Heart left ventricle (tissue), 16 donors: ENCODE results near the gene ATM. TPM values are rescaled to one million over a fixed set of nuclear protein-coding genes. Genes with fewer than 3 reads are reported as not detected.

Experiments used
- ATAC-seq, 4 donors: fragments of 200-7000 bp; cut with Tn5 transposase; one replicate each; pipeline ENCODE4 v1.9.1; 2020 to 2022; ENCODE audit warnings: moderate library complexity in 4 of 4, mild to moderate bottlenecking in 3 of 4, moderate number of reproducible peaks in 1 of 4
- DNase-seq, 5 donors: peaks; one replicate each; pipeline ENCODE4 v3.0.0-alpha.2; 2020
- H3K27ac ChIP-seq, 12 donors: fragments of 200-600 bp; sonication (generic) in 4 of 12; one replicate each; pipeline versions ENCODE4 v1.5.0 to v1.8.0; 2016 to 2022; ENCODE audit warnings: mild to moderate bottlenecking in 2 of 12
- H3K27me3 ChIP-seq, 9 donors: fragments of 200-600 bp; sonication (generic) in 2 of 9; one replicate each; pipeline versions ENCODE4 v1.5.1 to v1.8.0; 2016 to 2022; ENCODE audit warnings: mild to moderate bottlenecking in 3 of 9
- H3K36me3 ChIP-seq, 9 donors: fragments of 200-600 bp; sonication (generic) in 2 of 9; one replicate each; pipeline versions ENCODE4 v1.5.0 to v1.8.0; 2018 to 2022; ENCODE audit warnings: mild to moderate bottlenecking in 2 of 9
- H3K4me1 ChIP-seq, 12 donors: fragments of 200-600 bp; sonication (generic) in 4 of 12; one replicate each; pipeline versions ENCODE4 v1.5.0 to v1.8.0; 2016 to 2022; ENCODE audit warnings: mild to moderate bottlenecking in 3 of 12
- H3K4me3 ChIP-seq, 12 donors: fragments of 200-600 bp; sonication (generic) in 4 of 12; one replicate each; pipeline versions ENCODE4 v1.5.0 to v1.8.0; 2017 to 2022; ENCODE audit warnings: mild to moderate bottlenecking in 9 of 12, moderate library complexity in 4 of 12
- H3K9me3 ChIP-seq, 12 donors: fragments of 200-600 bp; sonication (generic) in 4 of 12; one replicate each; pipeline versions ENCODE4 v1.5.0 to v1.8.0; 2016 to 2022; ENCODE audit warnings: mild to moderate bottlenecking in 1 of 12
- POLR2A ChIP-seq, 2 donors: fragments of 450-650 bp; IDR thresholded peaks; one replicate each; pipeline ENCODE4 v1.6.1; 2017; ENCODE audit warnings: antibody characterized with exemption in 2 of 2, mild to moderate bottlenecking in 2 of 2, moderate library complexity in 2 of 2
- WGBS, 4 donors: extraction: QIAGEN DNeasy Blood & Tissue Kit in 2 of 4; methylation state at CpG; one replicate each; pipeline versions ENCODE4 v1.1.5 to v1.1.7; 2013 to 2018; 5-methylcytosine and 5-hydroxymethylcytosine counted together
- intact Hi-C, 10 donors: fragments of 100-400 bp; cut with DNase I; formaldehyde crosslinking; loops; one replicate each; pipeline versions ENCODE4 v1.11.1 to v1.14.2; 2022
- long read RNA-seq, 3 donors: library from polyadenylated mRNA; unstranded; transcript quantifications; one replicate each; pipeline ENCODE4 v2.0.0, GENCODE V29; 2020 to 2021
- polyA plus RNA-seq, 2 donors: library from polyadenylated mRNA; stranded (reverse); fragments of 200-250 nt; gene quantifications; one replicate each; pipeline ENCODE4 v1.2.3, GENCODE V29; 2013
- total RNA-seq, 9 donors: library from RNA; depleted of rRNA in 2 of 9; stranded (reverse); fragments of >200 nt in 2 of 9; fragmentation: NEBNext Ultra II Directional in 3 of 9; extraction: Animal tissue kit (Norgen Biotek cat#: 25700) in 3 of 9; gene quantifications; one replicate each; pipeline versions ENCODE4 v1.1.0 to v1.2.4, GENCODE V29; 2016 to 2023
- TF ChIP-seq, protein P1 (sequence below), 12 donors: fragments of 200-600 bp; sonication (generic) in 4 of 12; IDR thresholded peaks; one replicate each; pipeline versions ENCODE4 v1.5.0 to v1.8.0; 2018 to 2022; ENCODE audit warnings: antibody characterized with exemption in 12 of 12, mild to moderate bottlenecking in 5 of 12
- donor health status: ischemic (EF 13 %, LVEDD 7.1; RV severe dilation, severe dysfunction).
- donor health status: healthy with polysubstance abuse.
- donor health status: DM: no; HTN: yes; CAD: no.
- donor health status: DM: no; HTN: no; CAD: no.
- donor health status: ischemic (EF 25% LVEDD 6.9; RV normal size, moderate dysfunction).
- donor health status: ischemic (EF 25% LVEDD 5.7; RV mildly dilated, moderate dysfunction).
- donor health status: healthy.
- donor health status: DM: yes; HTN: yes; CAD: no.
- donor health status: ischemic (EF 35%, LVEDD 5.7; RV mildly dilated, moderate dysfunction).
- donor health status: nonischemic (EF 11% LVEDD 7.7; RV severe dilation, severe dysfunction).
- donor health status: DM: yes; HTN: yes; CAD: no.
- donor health status: PGD.
- donor health status: ischemic (EF 29% LVEDD 5.4; RV normal size, mild dysfunction).
- donor health status: nonischemic (EF 23%, LVEDD 6.1; RV moderate dilation, normal function).

The ATM gene, protein sequence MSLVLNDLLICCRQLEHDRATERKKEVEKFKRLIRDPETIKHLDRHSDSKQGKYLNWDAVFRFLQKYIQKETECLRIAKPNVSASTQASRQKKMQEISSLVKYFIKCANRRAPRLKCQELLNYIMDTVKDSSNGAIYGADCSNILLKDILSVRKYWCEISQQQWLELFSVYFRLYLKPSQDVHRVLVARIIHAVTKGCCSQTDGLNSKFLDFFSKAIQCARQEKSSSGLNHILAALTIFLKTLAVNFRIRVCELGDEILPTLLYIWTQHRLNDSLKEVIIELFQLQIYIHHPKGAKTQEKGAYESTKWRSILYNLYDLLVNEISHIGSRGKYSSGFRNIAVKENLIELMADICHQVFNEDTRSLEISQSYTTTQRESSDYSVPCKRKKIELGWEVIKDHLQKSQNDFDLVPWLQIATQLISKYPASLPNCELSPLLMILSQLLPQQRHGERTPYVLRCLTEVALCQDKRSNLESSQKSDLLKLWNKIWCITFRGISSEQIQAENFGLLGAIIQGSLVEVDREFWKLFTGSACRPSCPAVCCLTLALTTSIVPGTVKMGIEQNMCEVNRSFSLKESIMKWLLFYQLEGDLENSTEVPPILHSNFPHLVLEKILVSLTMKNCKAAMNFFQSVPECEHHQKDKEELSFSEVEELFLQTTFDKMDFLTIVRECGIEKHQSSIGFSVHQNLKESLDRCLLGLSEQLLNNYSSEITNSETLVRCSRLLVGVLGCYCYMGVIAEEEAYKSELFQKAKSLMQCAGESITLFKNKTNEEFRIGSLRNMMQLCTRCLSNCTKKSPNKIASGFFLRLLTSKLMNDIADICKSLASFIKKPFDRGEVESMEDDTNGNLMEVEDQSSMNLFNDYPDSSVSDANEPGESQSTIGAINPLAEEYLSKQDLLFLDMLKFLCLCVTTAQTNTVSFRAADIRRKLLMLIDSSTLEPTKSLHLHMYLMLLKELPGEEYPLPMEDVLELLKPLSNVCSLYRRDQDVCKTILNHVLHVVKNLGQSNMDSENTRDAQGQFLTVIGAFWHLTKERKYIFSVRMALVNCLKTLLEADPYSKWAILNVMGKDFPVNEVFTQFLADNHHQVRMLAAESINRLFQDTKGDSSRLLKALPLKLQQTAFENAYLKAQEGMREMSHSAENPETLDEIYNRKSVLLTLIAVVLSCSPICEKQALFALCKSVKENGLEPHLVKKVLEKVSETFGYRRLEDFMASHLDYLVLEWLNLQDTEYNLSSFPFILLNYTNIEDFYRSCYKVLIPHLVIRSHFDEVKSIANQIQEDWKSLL (N-terminal part only)
- total RNA-seq (10 to 100 TPM; 25.3 to 50.8 (median 32.8) TPM), polyA plus RNA-seq (10 to 100 TPM; 14.0 to 15.5 TPM)
- long read RNA-seq, donor 1, full-length matches to known transcripts, result 1 of 4 reads
- long read RNA-seq, donor 1, partial matches to known transcripts, result 0 of 4 reads
- long read RNA-seq, donor 1, other reads (novel, unspliced or antisense), result 3 of 4 reads
- long read RNA-seq, donor 2, partial matches to known transcripts, result 2 of 7 reads
- long read RNA-seq, donor 2, other reads (novel, unspliced or antisense), result 5 of 7 reads
- long read RNA-seq, donor 3, partial matches to known transcripts, result 0 of 1 reads
- long read RNA-seq, donor 3, other reads (novel, unspliced or antisense), result 1 of 1 reads

DNA sequence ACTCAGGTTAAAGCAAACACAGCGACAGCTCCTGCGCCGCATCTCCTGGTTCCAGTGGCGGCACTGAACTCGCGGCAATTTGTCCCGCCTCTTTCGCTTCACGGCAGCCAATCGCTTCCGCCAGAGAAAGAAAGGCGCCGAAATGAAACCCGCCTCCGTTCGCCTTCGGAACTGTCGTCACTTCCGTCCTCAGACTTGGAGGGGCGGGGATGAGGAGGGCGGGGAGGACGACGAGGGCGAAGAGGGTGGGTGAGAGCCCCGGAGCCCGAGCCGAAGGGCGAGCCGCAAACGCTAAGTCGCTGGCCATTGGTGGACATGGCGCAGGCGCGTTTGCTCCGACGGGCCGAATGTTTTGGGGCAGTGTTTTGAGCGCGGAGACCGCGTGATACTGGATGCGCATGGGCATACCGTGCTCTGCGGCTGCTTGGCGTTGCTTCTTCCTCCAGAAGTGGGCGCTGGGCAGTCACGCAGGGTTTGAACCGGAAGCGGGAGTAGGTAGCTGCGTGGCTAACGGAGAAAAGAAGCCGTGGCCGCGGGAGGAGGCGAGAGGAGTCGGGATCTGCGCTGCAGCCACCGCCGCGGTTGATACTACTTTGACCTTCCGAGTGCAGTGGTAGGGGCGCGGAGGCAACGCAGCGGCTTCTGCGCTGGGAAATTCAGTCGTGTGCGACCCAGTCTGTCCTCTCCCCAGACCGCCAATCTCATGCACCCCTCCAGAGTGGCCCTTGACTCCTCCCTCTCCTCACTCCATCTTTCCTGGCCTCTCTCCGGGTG is at the start of gene ATM, which contains the start of gene NPAT:
Gene ATM (plus strand): TSS at position 494 of the 774 bp plus-strand sequence. CDS start 4,558 bp downstream, outside the sequence.
Gene NPAT (minus strand): TSS at position 65 of the 774 bp plus-strand sequence. CDS start 102 bp downstream, outside the sequence.
- peaks cover 0 to 10% (median 4%) of the 10 kb centered on the region in 9 donors for H3K36me3 ChIP-seq
- WGBS, 4 donors, result 0% methylated on average over 54 to 70 of the region's 70 CpGs
- intact Hi-C loops, result loop anchor here in 7 of 10 donors (1.0 to 10.0 kb wide), 10 partner anchors 48 to 272 kb away; partner anchors contain the start of genes ACAT1 (in 3 of the 7), C11orf65 (in 2 of the 7), CUL5 (in 2 of the 7) and POGLUT3 (in 1 of the 7)
- H3K4me3 ChIP-seq, result peak within 1 kb of the TSS; percentile 68 to 93 (median 78)
- H3K27ac ChIP-seq, result peak within 1 kb of the TSS; percentile 75 to 98 (median 93)
- no peaks in the 10 kb centered on the region for H3K9me3 ChIP-seq
- TF ChIP-seq, protein P1, sequence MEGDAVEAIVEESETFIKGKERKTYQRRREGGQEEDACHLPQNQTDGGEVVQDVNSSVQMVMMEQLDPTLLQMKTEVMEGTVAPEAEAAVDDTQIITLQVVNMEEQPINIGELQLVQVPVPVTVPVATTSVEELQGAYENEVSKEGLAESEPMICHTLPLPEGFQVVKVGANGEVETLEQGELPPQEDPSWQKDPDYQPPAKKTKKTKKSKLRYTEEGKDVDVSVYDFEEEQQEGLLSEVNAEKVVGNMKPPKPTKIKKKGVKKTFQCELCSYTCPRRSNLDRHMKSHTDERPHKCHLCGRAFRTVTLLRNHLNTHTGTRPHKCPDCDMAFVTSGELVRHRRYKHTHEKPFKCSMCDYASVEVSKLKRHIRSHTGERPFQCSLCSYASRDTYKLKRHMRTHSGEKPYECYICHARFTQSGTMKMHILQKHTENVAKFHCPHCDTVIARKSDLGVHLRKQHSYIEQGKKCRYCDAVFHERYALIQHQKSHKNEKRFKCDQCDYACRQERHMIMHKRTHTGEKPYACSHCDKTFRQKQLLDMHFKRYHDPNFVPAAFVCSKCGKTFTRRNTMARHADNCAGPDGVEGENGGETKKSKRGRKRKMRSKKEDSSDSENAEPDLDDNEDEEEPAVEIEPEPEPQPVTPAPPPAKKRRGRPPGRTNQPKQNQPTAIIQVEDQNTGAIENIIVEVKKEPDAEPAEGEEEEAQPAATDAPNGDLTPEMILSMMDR (IDR thresholded peaks at IDR 0.05), result peak; percentile 55 to 95 (median 75)
- TF ChIP-seq POLR2A (IDR thresholded peaks at IDR 0.05), result peak; percentile 4 to 90
- DNase-seq, result peak; percentile 99 to 100 (median 100)
- H3K4me1 ChIP-seq, result peaks cover 0 to 81% (median 33%) of the 10 kb centered on the region in 12 donors
- no peaks in the 10 kb centered on the region for H3K27me3 ChIP-seq
- peak; percentile 97 to 99 (median 98) for ATAC-seq

DNA sequence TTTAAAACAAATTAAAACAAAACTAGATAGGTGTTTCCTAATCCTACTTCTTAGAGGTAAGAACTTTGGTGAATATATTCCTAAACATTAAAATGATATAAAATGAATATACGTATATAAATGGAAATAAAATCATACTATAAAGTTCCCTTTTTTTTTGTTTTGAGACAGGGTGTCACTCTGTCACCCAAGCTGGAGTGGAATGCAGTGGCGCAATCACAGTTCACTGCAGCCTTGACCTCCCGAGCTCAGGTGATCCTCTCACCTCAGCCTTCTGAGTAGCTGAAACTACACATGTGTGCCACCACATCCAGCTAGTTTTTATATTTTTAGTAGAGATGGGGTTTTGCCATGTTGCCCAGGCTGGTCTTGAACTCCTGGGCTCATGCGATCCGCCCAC is 45.3 kb upstream of the ATM start:
- no peaks in the 10 kb centered on the region for H3K27me3 ChIP-seq
- H3K36me3 ChIP-seq, result peaks cover 0 to 100% (median 94%) of the 10 kb centered on the region in 9 donors
- no peak overlapping the region for H3K4me3 ChIP-seq
- no peaks in the 10 kb centered on the region for H3K9me3 ChIP-seq
- no peaks in the 10 kb centered on the region for H3K4me1 ChIP-seq
- ATAC-seq, result no peak
- TF ChIP-seq, protein P1 (IDR thresholded peaks at IDR 0.05), result no peak
- no peak for TF ChIP-seq POLR2A (IDR thresholded peaks at IDR 0.05)
- WGBS, 4 donors, result 76 to 99% (median 85%) methylated on average over 5 of the region's 5 CpGs
- H3K27ac ChIP-seq, result no peak overlapping the region
- DNase-seq, result no peak
- intact Hi-C loops, result loop anchor here in 1 of 10 donors (10.0 kb wide), 1 partner anchor 47 kb away; the partner anchor contains the start of genes ATM and NPAT

DNA sequence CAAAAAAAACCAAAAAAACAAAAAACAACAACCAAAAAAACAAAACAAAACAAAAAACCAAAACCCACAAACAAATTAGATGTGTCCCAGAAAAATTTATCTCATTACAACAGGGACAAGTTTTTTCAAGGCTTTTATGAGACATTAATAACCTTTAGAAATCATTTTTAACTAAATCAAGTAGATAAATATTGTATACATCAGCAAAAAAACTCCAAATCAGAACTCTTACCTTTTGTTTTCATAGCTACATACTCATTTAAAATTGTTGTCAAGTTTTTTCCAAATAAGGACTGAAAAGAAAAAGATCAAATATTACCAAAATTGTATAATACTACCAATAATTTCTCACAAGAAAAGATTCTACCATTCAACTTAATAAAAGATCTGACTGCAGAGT is 29.1 kb upstream of the ATM start:
- peaks cover 3 to 84% (median 80%) of the 10 kb centered on the region in 9 donors for H3K36me3 ChIP-seq

More for the DNA sequence above, 29.1 kb upstream of the ATM start:
- no peak overlapping the region for H3K27ac ChIP-seq
- H3K27me3 ChIP-seq, result no peaks in the 10 kb centered on the region
- H3K9me3 ChIP-seq, result no peaks in the 10 kb centered on the region
- no peak for ATAC-seq
- no peak overlapping the region for H3K4me3 ChIP-seq
- no peak for DNase-seq
- H3K4me1 ChIP-seq, result peaks cover 0 to 3% (median 0%) of the 10 kb centered on the region in 12 donors
- intact Hi-C loops, result no loop called here
- TF ChIP-seq, protein P1 (IDR thresholded peaks at IDR 0.05), result no peak
- no peak for TF ChIP-seq POLR2A (IDR thresholded peaks at IDR 0.05)
